ENCODE data around the gene GTPBP4.
"Not testable (repeated sequence)": the region's sequence is repeated elsewhere in the genome, so short reads cannot be mapped to it uniquely, and the experiment has no call there.

The GTPBP4 gene

GRCh38 chr10:1035201-1035600, 47.0 kb downstream of the GTPBP4 start:
- DNase-seq, result no peak

- DNase-seq, result no peak
Observed at GRCh38 chr10:1036341-1036791, 48.1 kb downstream of the GTPBP4 start.

- DNase-seq, result no peak
Observed at GRCh38 chr10:1037098-1037497, 48.9 kb downstream of the GTPBP4 start.

GRCh38 chr10:1038769-1039168, 50.5 kb downstream of the GTPBP4 start:
- not testable (repeated sequence) for DNase-seq

- DNase-seq, result no peak
Observed at GRCh38 chr10:1040133-1040532, 51.9 kb downstream of the GTPBP4 start.

- DNase-seq, result no peak
Observed at GRCh38 chr10:1041514-1041913, 53.3 kb downstream of the GTPBP4 start.

- peak; percentile 50 for DNase-seq
Observed at GRCh38 chr10:1043532-1043995, 55.3 kb downstream of the GTPBP4 start.

- DNase-seq, result no peak
Observed at GRCh38 chr10:1044146-1044545, 55.9 kb downstream of the GTPBP4 start.

GRCh38 chr10:1044964-1045363, 56.7 kb downstream of the GTPBP4 start:
- no peak for DNase-seq

GRCh38 chr10:1045415-1045814, 57.2 kb downstream of the GTPBP4 start:
- DNase-seq, result no peak

- DNase-seq, result no peak
Observed at GRCh38 chr10:1047937-1048336, 59.7 kb downstream of the GTPBP4 start.

- peak; percentile 22 for DNase-seq
Observed at GRCh38 chr10:1048349-1048731, 60.1 kb downstream of the GTPBP4 start.

GRCh38 chr10:1048732-1049424, 60.6 kb downstream of the GTPBP4 start, which contains the start of gene IDI1:
TSS of gene IDI1 (minus strand) at chr10:1049119. CDS start at chr10:1049003, 116 bp downstream.
- DNase-seq, result peak; percentile 100

GRCh38 chr10:1049425-1049958, 61.3 kb downstream of the GTPBP4 start:
- DNase-seq, result no peak

GRCh38 chr10:1050145-1050544, 61.9 kb downstream of the GTPBP4 start:
- no peak for DNase-seq

- no peak for DNase-seq
Observed at GRCh38 chr10:1050554-1050953, 62.3 kb downstream of the GTPBP4 start.

GRCh38 chr10:1054684-1055083, 66.5 kb downstream of the GTPBP4 start:
- no peak for DNase-seq

GRCh38 chr10:1056326-1057105, 68.3 kb downstream of the GTPBP4 start, which contains the start of gene WDR37:
TSS of gene WDR37 (plus strand) at chr10:1056385. CDS start at chr10:1072156, 15,771 bp downstream.
- peak; percentile 71 for DNase-seq

GRCh38 chr10:1057106-1057657, 68.9 kb downstream of the GTPBP4 start:
- peak; percentile 28 for DNase-seq

- DNase-seq, result no peak
Observed at GRCh38 chr10:1058017-1058416, 69.8 kb downstream of the GTPBP4 start.

GRCh38 chr10:1059902-1060301, 71.7 kb downstream of the GTPBP4 start:
- DNase-seq, result no peak

GRCh38 chr10:1061930-1062774, 73.9 kb downstream of the GTPBP4 start:
- no peak for DNase-seq
